Vagina (tissue), 2 donors: ENCODE data around the gene LCMT2.
A peak's percentile ranks its signal among the peaks of the same experiment; 100 is the strongest.

Experiments used
- CTCF ChIP-seq, 3 experiments: fragments of 450-650 bp in 2 of 3; fragments of 200-600 bp in 1 of 3; sonication (generic) in 1 of 3; IDR thresholded peaks; one replicate each; pipeline ENCODE4 v1.5.1; 2017 to 2019; ENCODE audit warnings: antibody characterized with exemption in 3 of 3, mild to moderate bottlenecking in 2 of 3, moderate library complexity in 2 of 3
- POLR2A ChIP-seq, 2 donors: fragments of 450-650 bp; IDR thresholded peaks; one replicate each; pipeline ENCODE4 v1.6.1; 2017; ENCODE audit warnings: antibody characterized with exemption in 2 of 2, mild to moderate bottlenecking in 2 of 2, moderate library complexity in 2 of 2
- POLR2AphosphoS5 ChIP-seq, 2 donors: sonication (generic); formaldehyde crosslinking; IDR thresholded peaks; one replicate each; pipeline ENCODE4 v1.9.0; 2017; ENCODE audit warnings: antibody characterized with exemption in 2 of 2, mild to moderate bottlenecking in 2 of 2, low read depth in 1 of 2; ENCODE audit not compliant: insufficient read depth in 1 of 2

GRCh38 chr15:43370975-43371974 lies 40.9 kb upstream of the LCMT2 start, which contains the start of the genes TUBGCP4 and ZSCAN29:
- TF ChIP-seq POLR2A (IDR thresholded peaks at IDR 0.05), result no peak
- peak in 1 of 3 experiments; percentile 9 for TF ChIP-seq CTCF (IDR thresholded peaks at IDR 0.05)
- TF ChIP-seq POLR2AphosphoS5 (IDR thresholded peaks at IDR 0.05; ENCODE audit: insufficient read depth in 1 of 2, low read depth in 1 of 2), result peak in 1 of 2 donors; percentile 65
